GM23248 (cell line): ENCODE data around the gene GPC3. TPM values are rescaled to one million over a fixed set of nuclear protein-coding genes. Genes with fewer than 3 reads are reported as not detected.

Source experiments
- DNase-seq: peaks from one replicate; pipeline ENCODE4 v3.0.0-alpha.2; 2015
- H2AFZ ChIP-seq: fragments of 200-600 bp; sonication (generic); 2 replicates; pipeline ENCODE4 v1.6.1; 2016; ENCODE audit warnings: antibody characterized with exemption
- H3F3A ChIP-seq: fragments of 200-600 bp; sonication (generic); 2 replicates; pipeline ENCODE4 v1.6.1; 2016; ENCODE audit warnings: mild to moderate bottlenecking, antibody characterized with exemption, mixed run types; ENCODE audit not compliant: insufficient read depth
- H3K27ac ChIP-seq: fragments of 200-600 bp; sonication (generic); 2 replicates; pipeline ENCODE4 v1.5.1; 2016; ENCODE audit warnings: mild to moderate bottlenecking
- H3K27me3 ChIP-seq: fragments of 200-600 bp; sonication (generic); replicated peaks from 2 replicates; pipeline ENCODE4 v1.6.1; 2016; ENCODE audit warnings: mild to moderate bottlenecking; ENCODE audit not compliant: insufficient read depth
- H3K36me3 ChIP-seq: fragments of 200-600 bp; sonication (generic); 2 replicates; pipeline ENCODE4 v1.6.1; 2016; ENCODE audit warnings: low read depth, mild to moderate bottlenecking
- H3K4me1 ChIP-seq: fragments of 200-600 bp; sonication (generic); 2 replicates; pipeline ENCODE4 v1.6.1; 2016; ENCODE audit warnings: mild to moderate bottlenecking; ENCODE audit not compliant: insufficient read depth
- H3K4me2 ChIP-seq: fragments of 200-600 bp; sonication (generic); one replicate; pipeline ENCODE4 v1.6.1; 2016; ENCODE audit warnings: mild to moderate bottlenecking; ENCODE audit not compliant: unreplicated experiment
- H3K4me3 ChIP-seq: fragments of 200-600 bp; sonication (generic); 2 replicates; pipeline ENCODE4 v1.5.1; 2016; ENCODE audit warnings: mild to moderate bottlenecking
- H3K79me2 ChIP-seq: fragments of 200-600 bp; sonication (generic); 2 replicates; pipeline ENCODE4 v1.6.1; 2016; ENCODE audit warnings: mild to moderate bottlenecking; ENCODE audit not compliant: insufficient read depth
- H3K9ac ChIP-seq: fragments of 200-600 bp; sonication (generic); 2 replicates; pipeline ENCODE4 v1.6.1; 2016; ENCODE audit warnings: mild to moderate bottlenecking
- H3K9me2 ChIP-seq: fragments of 200-600 bp; sonication (generic); 2 replicates; pipeline ENCODE4 v1.6.1; 2016; ENCODE audit warnings: mixed run types, mild to moderate bottlenecking, moderate library complexity; ENCODE audit not compliant: insufficient read depth
- H3K9me3 ChIP-seq: fragments of 200-600 bp; sonication (generic); one replicate; pipeline ENCODE4 v1.6.1; 2017; ENCODE audit warnings: low read depth
- H4K20me1 ChIP-seq: fragments of 200-600 bp; sonication (generic); 2 replicates; pipeline ENCODE4 v1.6.0; 2016; ENCODE audit not compliant: insufficient read depth
- EZH2 ChIP-seq: fragments of 200-600 bp; sonication (generic); IDR thresholded peaks from 2 replicates; pipeline ENCODE4 v1.6.1; 2018; ENCODE audit warnings: antibody characterized with exemption, mild to moderate bottlenecking; ENCODE audit not compliant: insufficient read depth, poor library complexity, severe bottlenecking
- EZH2phosphoT487 ChIP-seq: fragments of 200-600 bp; sonication (generic); IDR thresholded peaks from 2 replicates; pipeline ENCODE4 v1.6.1; 2018; ENCODE audit warnings: antibody characterized with exemption, moderate library complexity, mild to moderate bottlenecking, low read depth; ENCODE audit not compliant: insufficient read depth
- WGBS, 2 experiments: methylation state at CpG; one replicate each; pipeline ENCODE4 v1.1.6; 2015 to 2017; ENCODE audit warnings: low lambda C conversion rate in 2 of 2, low coverage in 1 of 2; ENCODE audit errors: missing lambda C conversion rate in 2 of 2; 5-methylcytosine and 5-hydroxymethylcytosine counted together
- in situ Hi-C: fragments of 300-500 bp; cut with MboI; formaldehyde crosslinking; loops from 2 replicates; pipeline ENCODE4 v1.15.0; 2020
- polyA plus RNA-seq: library from polyadenylated mRNA; unstranded; fragments of >200 nt; fragmentation: Nextera tagmentation; extraction: Ambion mirVana; gene quantifications from 2 replicates; pipeline ENCODE4 v1.2.1, GENCODE V29; 2016
- total RNA-seq: library from RNA; depleted of rRNA; stranded (reverse); fragments of >200 nt; shearing (Covaris generic); gene quantifications from 2 replicates; pipeline ENCODE4 v1.2.3, GENCODE V29; 2014

GPC3 gene
- total and polyA plus RNA-seq, 2 experiments from 2014 or later, result not detected

DNA sequence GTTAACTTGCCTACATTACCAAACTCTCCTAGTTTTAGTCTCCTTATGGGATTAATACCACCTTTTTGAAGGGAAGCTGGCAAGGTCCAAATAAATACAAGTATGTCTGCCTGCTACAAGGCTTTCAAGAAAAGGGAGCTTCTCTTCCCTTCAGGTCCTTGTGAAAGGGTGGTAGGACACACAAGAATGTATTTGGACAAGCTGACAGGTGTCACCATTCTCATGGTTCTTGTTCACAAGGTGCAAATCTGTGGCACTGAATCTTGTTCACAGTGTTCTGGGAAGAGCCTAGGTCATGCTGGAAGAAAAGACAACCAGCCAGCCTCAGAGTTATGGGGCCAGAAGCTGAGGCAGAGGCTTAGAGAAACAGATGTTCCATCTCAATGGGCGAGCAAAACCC is 41.9 kb downstream of the GPC3 start:
- no peak overlapping the region for H3K4me3 ChIP-seq
- no peak overlapping the region for H2AFZ ChIP-seq
- H3K9ac ChIP-seq, result no peak overlapping the region
- no peaks in the 10 kb centered on the region for H4K20me1 ChIP-seq
- H3K79me2 ChIP-seq, result no peaks in the 10 kb centered on the region
- no peaks in the 10 kb centered on the region for H3F3A ChIP-seq
- no peaks in the 10 kb centered on the region for H3K4me1 ChIP-seq
- WGBS, 2 experiments, result 0 to 10% methylated on average over 1 of the region's 1 CpG
- no peak overlapping the region for H3K4me2 ChIP-seq
- no peaks in the 10 kb centered on the region for H3K27me3 ChIP-seq
- no peak for TF ChIP-seq EZH2
- TF ChIP-seq EZH2phosphoT487, result no peak
- in situ Hi-C loops, result no loop called here
- H3K36me3 ChIP-seq, result no peaks in the 10 kb centered on the region
- H3K9me3 ChIP-seq, result no peaks in the 10 kb centered on the region
- no peak overlapping the region for H3K27ac ChIP-seq
- H3K9me2 ChIP-seq, result no peaks in the 10 kb centered on the region
- DNase-seq, result no peak

DNA sequence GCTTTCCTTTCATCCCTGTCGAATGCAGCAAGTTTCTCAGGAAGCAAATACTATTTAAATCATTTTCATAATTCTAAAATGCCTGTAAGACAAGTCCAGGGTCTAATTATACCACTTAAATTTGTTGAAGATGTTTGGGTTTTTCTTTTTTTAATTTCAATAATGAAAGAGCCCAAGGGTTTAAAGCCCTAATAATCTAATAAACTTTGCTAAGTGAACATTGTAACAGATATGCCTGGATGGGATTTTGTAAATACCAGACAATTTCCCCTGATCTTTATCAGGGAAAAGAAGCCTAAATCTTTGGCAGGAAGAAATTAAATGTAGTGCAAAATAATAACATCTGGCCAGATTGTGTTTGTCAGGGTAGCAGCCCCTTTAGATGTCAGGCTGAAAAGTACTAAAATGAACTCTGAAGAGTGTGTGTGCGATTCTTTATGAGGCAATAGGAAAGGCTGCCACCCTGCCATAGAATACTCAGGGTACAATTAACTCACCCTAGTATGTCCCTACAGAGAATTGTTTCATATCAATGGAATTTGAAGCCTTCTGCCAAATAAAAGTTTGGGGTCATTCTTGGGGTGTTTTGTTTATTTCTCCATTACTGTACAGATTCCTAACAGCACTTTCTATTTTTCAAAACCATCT is 45.6 kb downstream of the GPC3 start:
- no peak overlapping the region for H3K4me3 ChIP-seq
- no peaks in the 10 kb centered on the region for H3K36me3 ChIP-seq
- no peak overlapping the region for H2AFZ ChIP-seq
- no peaks in the 10 kb centered on the region for H4K20me1 ChIP-seq
- TF ChIP-seq EZH2phosphoT487 (no peak), EZH2 (no peak)
- in situ Hi-C loops, result no loop called here
- H3K4me2 ChIP-seq, result no peak overlapping the region
- H3K27ac ChIP-seq, result no peak overlapping the region
- H3K4me1 ChIP-seq, result no peaks in the 10 kb centered on the region
- H3K9me2 ChIP-seq, result no peaks in the 10 kb centered on the region
- WGBS, 2 experiments, result 31 to 49% methylated on average over 2 of the region's 2 CpGs
- H3K27me3 ChIP-seq, result no peaks in the 10 kb centered on the region
- no peaks in the 10 kb centered on the region for H3K9me3 ChIP-seq
- DNase-seq, result no peak
- no peak overlapping the region for H3K9ac ChIP-seq
- H3F3A ChIP-seq, result no peaks in the 10 kb centered on the region
- no peaks in the 10 kb centered on the region for H3K79me2 ChIP-seq

DNA sequence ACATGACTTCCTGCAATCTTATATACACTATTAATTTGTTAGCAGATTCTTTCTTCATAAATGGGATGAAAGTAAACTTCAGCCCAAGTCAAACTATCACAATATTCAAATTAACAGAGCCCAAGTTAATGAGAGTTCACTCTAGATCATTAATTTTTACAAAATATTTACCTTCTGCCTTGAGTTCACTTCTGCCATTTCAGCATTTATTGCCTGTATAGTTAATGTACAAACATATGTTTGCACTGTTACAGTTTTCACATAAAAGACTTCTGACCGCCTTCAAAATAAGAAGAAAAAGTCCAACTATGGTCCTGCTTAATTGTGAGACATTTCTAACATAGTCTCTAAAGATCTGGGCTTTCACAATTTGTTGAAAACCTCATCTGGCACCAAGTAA is 46.9 kb downstream of the GPC3 start:
- H3K79me2 ChIP-seq, result no peaks in the 10 kb centered on the region
- no peak overlapping the region for H3K4me3 ChIP-seq
- DNase-seq, result no peak
- no peaks in the 10 kb centered on the region for H3K4me1 ChIP-seq
- in situ Hi-C loops, result no loop called here
- H2AFZ ChIP-seq, result no peak overlapping the region
- H3K9ac ChIP-seq, result no peak overlapping the region
- H3K9me3 ChIP-seq, result no peaks in the 10 kb centered on the region
- H3K36me3 ChIP-seq, result no peaks in the 10 kb centered on the region
- no peaks in the 10 kb centered on the region for H3K27me3 ChIP-seq
- no peak for TF ChIP-seq EZH2
- no peak for TF ChIP-seq EZH2phosphoT487
- WGBS, 2 experiments, result 0% methylated on average over 1 of the region's 1 CpG
- H3K27ac ChIP-seq, result no peak overlapping the region
- no peak overlapping the region for H3K4me2 ChIP-seq
- H3F3A ChIP-seq, result no peaks in the 10 kb centered on the region
- H3K9me2 ChIP-seq, result no peaks in the 10 kb centered on the region
- H4K20me1 ChIP-seq, result no peaks in the 10 kb centered on the region

DNA sequence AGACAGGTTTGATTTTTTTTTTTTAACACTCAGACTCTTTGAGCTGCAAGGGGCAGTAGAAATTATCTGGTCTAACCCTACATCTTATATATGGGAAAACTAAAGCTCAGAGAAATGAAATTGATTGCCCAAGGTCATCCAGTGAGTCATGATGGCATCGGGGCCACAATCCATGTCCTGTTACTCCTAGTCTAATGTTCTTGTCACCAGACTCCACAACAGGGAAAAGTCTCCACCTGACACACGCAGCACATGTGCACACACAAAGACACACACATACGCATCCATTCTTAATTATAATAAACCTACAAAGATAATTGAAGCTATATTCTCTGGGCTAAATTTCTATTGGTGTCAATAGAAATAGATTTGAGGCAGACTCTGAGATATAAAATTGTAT is 48.4 kb downstream of the GPC3 start:
- Histone ChIP-seq H3K9ac (no peak overlapping the region), H3K4me1 (no peaks in the 10 kb centered on the region), H3K9me2 (no peaks in the 10 kb centered on the region), H3K4me3 (no peak overlapping the region), H2AFZ (no peak overlapping the region), H3K27ac (no peak overlapping the region), H3K36me3 (no peaks in the 10 kb centered on the region), H3F3A (no peaks in the 10 kb centered on the region), H3K79me2 (no peaks in the 10 kb centered on the region), H3K4me2 (no peak overlapping the region), H3K27me3 (no peaks in the 10 kb centered on the region), H4K20me1 (no peaks in the 10 kb centered on the region), H3K9me3 (no peaks in the 10 kb centered on the region)
- in situ Hi-C loops, result no loop called here
- 47 to 50% methylated on average over 3 of the region's 3 CpGs for WGBS, 2 experiments
- DNase-seq, result no peak
- TF ChIP-seq EZH2, result no peak
- no peak for TF ChIP-seq EZH2phosphoT487

DNA sequence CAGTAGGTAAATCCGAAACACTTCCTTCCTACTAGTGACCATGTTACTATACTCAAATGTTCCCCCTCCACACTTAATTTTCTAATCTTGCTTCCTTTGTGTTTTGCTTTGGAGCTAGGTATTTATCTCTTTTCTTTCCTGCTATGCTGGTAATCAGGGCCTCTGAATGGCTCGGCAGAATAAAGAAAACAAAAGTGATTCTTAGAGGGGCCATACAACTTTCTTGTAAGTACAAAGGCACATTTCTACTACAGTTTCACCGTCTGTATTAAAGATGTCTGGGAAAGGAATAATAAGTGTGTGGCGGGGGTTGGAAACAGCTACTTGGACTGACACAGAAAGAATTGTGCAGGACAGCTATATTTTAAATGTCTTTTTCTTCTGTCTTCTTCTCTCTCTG is 50.3 kb downstream of the GPC3 start:
- no peak for TF ChIP-seq EZH2phosphoT487
- Histone ChIP-seq H3K27me3 (no peaks in the 10 kb centered on the region), H3K4me2 (no peak overlapping the region), H3K4me1 (no peaks in the 10 kb centered on the region), H2AFZ (no peak overlapping the region), H3K9me2 (no peaks in the 10 kb centered on the region), H3K36me3 (no peaks in the 10 kb centered on the region), H3K9me3 (no peaks in the 10 kb centered on the region), H3K79me2 (no peaks in the 10 kb centered on the region), H4K20me1 (no peaks in the 10 kb centered on the region), H3K4me3 (no peak overlapping the region), H3K27ac (no peak overlapping the region), H3K9ac (no peak overlapping the region), H3F3A (no peaks in the 10 kb centered on the region)
- 56 to 67% methylated on average over 4 of the region's 4 CpGs for WGBS, 2 experiments
- DNase-seq, result no peak
- in situ Hi-C loops, result no loop called here
